Measurements from ENCODE around the gene CARD9.
"Not testable (repeated sequence)": the region's sequence is repeated elsewhere in the genome, so short reads cannot be mapped to it uniquely, and the experiment has no call there.

CARD9 gene

DNA sequence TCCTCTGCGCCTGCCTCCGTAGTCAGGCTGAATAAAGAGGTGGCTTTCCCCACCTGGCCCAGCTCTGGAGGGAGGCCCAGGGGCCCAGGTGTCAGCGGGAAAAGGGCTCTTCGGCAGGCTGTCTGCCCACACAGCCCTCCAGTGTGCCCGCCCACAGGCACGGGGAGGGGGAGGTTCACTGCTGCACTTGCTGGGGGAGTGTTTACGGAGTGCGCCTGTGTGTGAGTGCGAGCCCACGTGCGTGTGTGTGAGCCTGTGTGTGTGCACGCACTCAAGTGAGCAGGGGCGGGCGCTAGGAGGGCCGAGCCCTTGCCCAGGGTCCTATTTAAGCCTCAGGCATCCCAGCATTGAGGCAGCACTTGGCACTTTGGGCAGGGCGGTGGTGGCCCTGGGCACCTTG is 20.8 kb downstream of the CARD9 start (continued):
- TF ChIP-seq, protein P1, sequence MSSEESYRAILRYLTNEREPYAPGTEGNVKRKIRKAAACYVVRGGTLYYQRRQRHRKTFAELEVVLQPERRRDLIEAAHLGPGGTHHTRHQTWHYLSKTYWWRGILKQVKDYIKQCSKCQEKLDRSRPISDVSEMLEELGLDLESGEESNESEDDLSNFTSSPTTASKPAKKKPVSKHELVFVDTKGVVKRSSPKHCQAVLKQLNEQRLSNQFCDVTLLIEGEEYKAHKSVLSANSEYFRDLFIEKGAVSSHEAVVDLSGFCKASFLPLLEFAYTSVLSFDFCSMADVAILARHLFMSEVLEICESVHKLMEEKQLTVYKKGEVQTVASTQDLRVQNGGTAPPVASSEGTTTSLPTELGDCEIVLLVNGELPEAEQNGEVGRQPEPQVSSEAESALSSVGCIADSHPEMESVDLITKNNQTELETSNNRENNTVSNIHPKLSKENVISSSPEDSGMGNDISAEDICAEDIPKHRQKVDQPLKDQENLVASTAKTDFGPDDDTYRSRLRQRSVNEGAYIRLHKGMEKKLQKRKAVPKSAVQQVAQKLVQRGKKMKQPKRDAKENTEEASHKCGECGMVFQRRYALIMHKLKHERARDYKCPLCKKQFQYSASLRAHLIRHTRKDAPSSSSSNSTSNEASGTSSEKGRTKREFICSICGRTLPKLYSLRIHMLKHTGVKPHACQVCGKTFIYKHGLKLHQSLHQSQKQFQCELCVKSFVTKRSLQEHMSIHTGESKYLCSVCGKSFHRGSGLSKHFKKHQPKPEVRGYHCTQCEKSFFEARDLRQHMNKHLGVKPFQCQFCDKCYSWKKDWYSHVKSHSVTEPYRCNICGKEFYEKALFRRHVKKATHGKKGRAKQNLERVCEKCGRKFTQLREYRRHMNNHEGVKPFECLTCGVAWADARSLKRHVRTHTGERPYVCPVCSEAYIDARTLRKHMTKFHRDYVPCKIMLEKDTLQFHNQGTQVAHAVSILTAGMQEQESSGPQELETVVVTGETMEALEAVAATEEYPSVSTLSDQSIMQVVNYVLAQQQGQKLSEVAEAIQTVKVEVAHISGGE (tag by site-specific recombination; conservative IDR thresholded peaks at IDR 0.05; ENCODE audit: low read depth): peak; percentile 48; the same call in 1 of the 2 replicates
- TF ChIP-seq ZNF404 (tag by site-specific recombination; IDR thresholded peaks at IDR 0.05) (no peak), ZNF133 (tag by site-specific recombination; IDR thresholded peaks at IDR 0.05) (no peak), SP2 (tag by site-specific recombination; IDR thresholded peaks at IDR 0.05) (peak; percentile 59), ZNF629 (tag by site-specific recombination; IDR thresholded peaks at IDR 0.05) (no peak), ZNF391 (tag by site-specific recombination; IDR thresholded peaks at IDR 0.05; ENCODE audit: borderline replicate concordance, low read depth) (no peak)
- TF ChIP-seq, protein P2, sequence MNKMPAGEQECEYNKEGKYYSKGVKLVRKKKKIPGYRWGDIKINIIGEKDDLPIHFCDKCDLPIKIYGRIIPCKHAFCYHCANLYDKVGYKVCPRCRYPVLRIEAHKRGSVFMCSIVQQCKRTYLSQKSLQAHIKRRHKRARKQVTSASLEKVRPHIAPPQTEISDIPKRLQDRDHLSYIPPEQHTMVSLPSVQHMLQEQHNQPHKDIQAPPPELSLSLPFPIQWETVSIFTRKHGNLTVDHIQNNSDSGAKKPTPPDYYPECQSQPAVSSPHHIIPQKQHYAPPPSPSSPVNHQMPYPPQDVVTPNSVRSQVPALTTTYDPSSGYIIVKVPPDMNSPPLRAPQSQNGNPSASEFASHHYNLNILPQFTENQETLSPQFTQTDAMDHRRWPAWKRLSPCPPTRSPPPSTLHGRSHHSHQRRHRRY (tag by site-specific recombination; IDR thresholded peaks at IDR 0.05): no peak

DNA sequence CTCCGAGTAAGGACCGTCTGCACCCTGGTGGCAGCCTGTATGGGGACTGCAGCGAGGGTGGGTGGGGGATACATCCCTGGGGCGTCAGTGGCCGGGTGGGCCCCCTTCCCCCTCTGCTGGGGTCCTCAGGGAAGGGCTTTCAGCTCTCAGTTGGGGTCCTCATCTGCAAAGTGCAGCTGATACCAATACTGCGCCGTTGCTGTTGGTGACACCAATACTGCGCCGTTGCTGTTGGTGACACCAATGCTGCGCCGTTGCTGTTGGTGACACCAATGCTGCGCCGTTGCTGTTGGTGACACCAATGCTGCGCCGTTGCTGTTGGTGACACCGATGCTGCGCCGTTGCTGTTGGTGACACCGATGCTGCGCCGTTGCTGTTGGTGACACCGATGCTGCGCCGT is 21.6 kb downstream of the CARD9 start:
- H3K27ac ChIP-seq (ENCODE audit: extremely low read depth, low read depth, low read length); H3K4me3 ChIP-seq (ENCODE audit: low read depth, low read length); H3K4me1 ChIP-seq (ENCODE audit: control insufficient read depth, insufficient read depth, low read length); H3K9me3 ChIP-seq (ENCODE audit: control insufficient read depth, insufficient read depth, low read depth, low read length): not testable (repeated sequence)
- POLR2A ChIA-PET: interaction anchor here (1.6 kb wide), 1 partner anchor 11 kb away, joined by 7 read pairs; the partner anchor contains the start of gene DNLZ
- CTCF ChIA-PET: interaction anchor here (0.6 to 1.1 kb wide), 3 partner anchors 12 to 748 kb away, joined by 3 read pairs; partner anchors contain the start of gene DNLZ
- peaks cover 0 to 14% of the 10 kb centered on the region in 2 experiments; a peak in 1 of 3 replicates for H3K36me3 ChIP-seq (ENCODE audit: control insufficient read depth in 2 of 2, insufficient read depth in 1 of 2, low read length in 2 of 2)

DNA sequence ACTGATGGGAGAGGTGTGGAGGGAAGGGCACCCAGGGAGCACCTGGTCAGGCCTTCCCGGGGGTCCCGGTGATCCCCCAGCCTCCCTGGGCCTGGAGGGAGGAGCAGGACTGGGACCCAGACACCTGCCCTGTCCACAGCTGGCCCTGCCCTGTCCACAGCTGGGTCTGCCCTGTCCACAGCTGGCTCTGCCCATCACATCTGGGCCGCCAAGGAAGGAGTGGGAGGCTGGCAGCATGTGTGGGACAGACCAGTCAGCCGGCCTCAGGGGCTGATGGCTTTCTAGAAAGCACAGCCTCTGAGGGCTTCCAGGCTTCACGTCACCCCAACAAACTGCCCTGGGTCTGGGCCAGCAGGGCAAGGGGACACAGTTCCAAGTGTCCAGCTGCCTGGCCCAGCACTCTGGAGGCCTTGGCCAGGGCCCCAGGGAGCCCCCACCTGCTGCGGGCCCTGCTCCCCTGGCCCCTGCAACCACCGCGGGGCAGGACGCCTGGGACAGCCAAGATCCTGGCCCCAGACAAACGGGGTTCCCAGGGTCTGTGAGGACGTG is 22.1 kb downstream of the CARD9 start:
- Histone ChIP-seq H3K36me3 (ENCODE audit: control insufficient read depth in 2 of 2, insufficient read depth in 1 of 2, low read length in 2 of 2) (peaks cover 0 to 10% of the 10 kb centered on the region in 2 experiments; a peak in 1 of 3 replicates), H3K4me1 (ENCODE audit: control insufficient read depth, insufficient read depth, low read length) (no peaks in the 10 kb centered on the region), H3K4me3 (ENCODE audit: low read depth, low read length) (no peak overlapping the region), H3K9me3 (ENCODE audit: control insufficient read depth, insufficient read depth, low read depth, low read length) (no peaks in the 10 kb centered on the region), H3K27ac (ENCODE audit: extremely low read depth, low read depth, low read length) (no peak overlapping the region)
- POLR2A ChIA-PET: interaction anchor here (1.6 kb wide), 1 partner anchor 12 kb away, joined by 7 read pairs; the partner anchor contains the start of gene DNLZ
- TF ChIP-seq EGR2 (tag by site-specific recombination; IDR thresholded peaks at IDR 0.05; ENCODE audit: low read depth) (peak; percentile 29; the same call in 1 of the 2 replicates), ZNF610 (tag by site-specific recombination; IDR thresholded peaks at IDR 0.05; ENCODE audit: borderline replicate concordance) (no peak), ZFHX2 (tag by site-specific recombination; conservative IDR thresholded peaks at IDR 0.05) (peak; percentile 56)
- CTCF ChIA-PET: interaction anchor here (0.6 to 1.1 kb wide), 5 partner anchors 12 to 748 kb away, joined by 3 to 4 read pairs (median 3); partner anchors contain the start of genes DNLZ and SNAPC4

DNA sequence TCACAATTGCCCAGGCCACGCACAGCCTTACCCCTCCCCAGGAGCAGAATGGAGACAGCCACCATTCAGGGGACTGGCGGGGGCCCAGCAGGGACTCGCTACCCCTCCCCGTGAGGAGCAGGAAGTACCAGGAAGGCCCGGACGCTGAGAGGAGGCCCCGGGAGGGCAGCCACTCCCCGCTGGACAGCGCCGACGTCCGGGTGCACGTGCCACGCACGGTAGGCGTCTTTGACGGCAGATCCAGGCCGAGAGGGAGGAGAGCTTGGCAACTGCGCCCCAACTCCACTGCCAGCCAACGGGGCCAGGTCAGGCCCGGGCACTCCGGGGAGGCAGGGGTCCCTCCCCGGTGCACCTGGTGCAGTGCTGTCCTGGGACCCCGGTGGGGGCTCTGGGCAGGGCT is 23.9 kb downstream of the CARD9 start:
- H3K9me3 ChIP-seq (ENCODE audit: control insufficient read depth, insufficient read depth, low read depth, low read length): no peaks in the 10 kb centered on the region
- TF ChIP-seq ZSCAN30 (tag by site-specific recombination; IDR thresholded peaks at IDR 0.05): no peak
- TF ChIP-seq, protein P3, sequence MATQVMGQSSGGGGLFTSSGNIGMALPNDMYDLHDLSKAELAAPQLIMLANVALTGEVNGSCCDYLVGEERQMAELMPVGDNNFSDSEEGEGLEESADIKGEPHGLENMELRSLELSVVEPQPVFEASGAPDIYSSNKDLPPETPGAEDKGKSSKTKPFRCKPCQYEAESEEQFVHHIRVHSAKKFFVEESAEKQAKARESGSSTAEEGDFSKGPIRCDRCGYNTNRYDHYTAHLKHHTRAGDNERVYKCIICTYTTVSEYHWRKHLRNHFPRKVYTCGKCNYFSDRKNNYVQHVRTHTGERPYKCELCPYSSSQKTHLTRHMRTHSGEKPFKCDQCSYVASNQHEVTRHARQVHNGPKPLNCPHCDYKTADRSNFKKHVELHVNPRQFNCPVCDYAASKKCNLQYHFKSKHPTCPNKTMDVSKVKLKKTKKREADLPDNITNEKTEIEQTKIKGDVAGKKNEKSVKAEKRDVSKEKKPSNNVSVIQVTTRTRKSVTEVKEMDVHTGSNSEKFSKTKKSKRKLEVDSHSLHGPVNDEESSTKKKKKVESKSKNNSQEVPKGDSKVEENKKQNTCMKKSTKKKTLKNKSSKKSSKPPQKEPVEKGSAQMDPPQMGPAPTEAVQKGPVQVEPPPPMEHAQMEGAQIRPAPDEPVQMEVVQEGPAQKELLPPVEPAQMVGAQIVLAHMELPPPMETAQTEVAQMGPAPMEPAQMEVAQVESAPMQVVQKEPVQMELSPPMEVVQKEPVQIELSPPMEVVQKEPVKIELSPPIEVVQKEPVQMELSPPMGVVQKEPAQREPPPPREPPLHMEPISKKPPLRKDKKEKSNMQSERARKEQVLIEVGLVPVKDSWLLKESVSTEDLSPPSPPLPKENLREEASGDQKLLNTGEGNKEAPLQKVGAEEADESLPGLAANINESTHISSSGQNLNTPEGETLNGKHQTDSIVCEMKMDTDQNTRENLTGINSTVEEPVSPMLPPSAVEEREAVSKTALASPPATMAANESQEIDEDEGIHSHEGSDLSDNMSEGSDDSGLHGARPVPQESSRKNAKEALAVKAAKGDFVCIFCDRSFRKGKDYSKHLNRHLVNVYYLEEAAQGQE (tag by site-specific recombination; IDR thresholded peaks at IDR 0.05): peak; percentile 77
- CTCF ChIA-PET: no interaction called here
- POLR2A ChIA-PET: no interaction called here
- H3K27ac ChIP-seq (ENCODE audit: extremely low read depth, low read depth, low read length): no peak overlapping the region
- no peak overlapping the region for H3K4me3 ChIP-seq (ENCODE audit: low read depth, low read length)
- peaks cover 0 to 4% of the 10 kb centered on the region in 2 experiments; a peak in 1 of 3 replicates for H3K36me3 ChIP-seq (ENCODE audit: control insufficient read depth in 2 of 2, insufficient read depth in 1 of 2, low read length in 2 of 2)
- no peaks in the 10 kb centered on the region for H3K4me1 ChIP-seq (ENCODE audit: control insufficient read depth, insufficient read depth, low read length)

Data from HEK293 (cell line).